VCaP (cell line): ENCODE measurements around the gene ERCC6.

Source experiments
- H3K27ac ChIP-seq: fragments of 450-650 bp; 2 replicates; pipeline ENCODE4 v1.5.1; 2017
- TF ChIP-seq, protein P1 (sequence below): fragments of 450-650 bp; conservative IDR thresholded peaks from 2 replicates; pipeline ENCODE4 v1.5.1; 2017; ENCODE audit warnings: mild to moderate bottlenecking, moderate library complexity

Gene ERCC6

DNA sequence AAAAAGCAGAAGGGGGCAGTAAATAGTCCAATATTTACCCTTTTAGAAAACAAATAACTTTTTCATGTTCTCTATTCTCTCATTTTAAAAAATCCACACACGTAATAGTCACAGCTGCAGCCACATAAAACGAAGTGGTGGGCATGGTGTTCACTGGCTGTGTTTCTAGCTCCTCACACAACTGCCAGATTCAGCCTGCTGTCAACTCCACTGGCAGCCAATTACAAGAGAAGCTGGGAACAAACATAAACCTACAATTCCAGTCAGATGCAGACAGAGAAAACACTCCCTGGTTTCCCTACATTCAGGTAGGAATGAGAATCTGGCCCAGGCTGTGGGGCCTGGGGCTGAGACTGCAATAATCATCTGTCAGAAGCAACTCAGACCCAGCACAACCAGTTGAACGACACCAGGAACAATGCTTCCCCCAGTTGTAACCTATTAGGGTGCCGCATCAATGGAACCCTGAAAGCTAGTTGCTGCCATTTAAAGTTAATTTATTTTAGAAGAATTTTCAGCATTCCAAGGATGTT is 29.1 kb downstream of the ERCC6 start:
- TF ChIP-seq, protein P1, sequence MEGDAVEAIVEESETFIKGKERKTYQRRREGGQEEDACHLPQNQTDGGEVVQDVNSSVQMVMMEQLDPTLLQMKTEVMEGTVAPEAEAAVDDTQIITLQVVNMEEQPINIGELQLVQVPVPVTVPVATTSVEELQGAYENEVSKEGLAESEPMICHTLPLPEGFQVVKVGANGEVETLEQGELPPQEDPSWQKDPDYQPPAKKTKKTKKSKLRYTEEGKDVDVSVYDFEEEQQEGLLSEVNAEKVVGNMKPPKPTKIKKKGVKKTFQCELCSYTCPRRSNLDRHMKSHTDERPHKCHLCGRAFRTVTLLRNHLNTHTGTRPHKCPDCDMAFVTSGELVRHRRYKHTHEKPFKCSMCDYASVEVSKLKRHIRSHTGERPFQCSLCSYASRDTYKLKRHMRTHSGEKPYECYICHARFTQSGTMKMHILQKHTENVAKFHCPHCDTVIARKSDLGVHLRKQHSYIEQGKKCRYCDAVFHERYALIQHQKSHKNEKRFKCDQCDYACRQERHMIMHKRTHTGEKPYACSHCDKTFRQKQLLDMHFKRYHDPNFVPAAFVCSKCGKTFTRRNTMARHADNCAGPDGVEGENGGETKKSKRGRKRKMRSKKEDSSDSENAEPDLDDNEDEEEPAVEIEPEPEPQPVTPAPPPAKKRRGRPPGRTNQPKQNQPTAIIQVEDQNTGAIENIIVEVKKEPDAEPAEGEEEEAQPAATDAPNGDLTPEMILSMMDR = no peak
- peak overlapping the region; percentile 45 for H3K27ac ChIP-seq

DNA sequence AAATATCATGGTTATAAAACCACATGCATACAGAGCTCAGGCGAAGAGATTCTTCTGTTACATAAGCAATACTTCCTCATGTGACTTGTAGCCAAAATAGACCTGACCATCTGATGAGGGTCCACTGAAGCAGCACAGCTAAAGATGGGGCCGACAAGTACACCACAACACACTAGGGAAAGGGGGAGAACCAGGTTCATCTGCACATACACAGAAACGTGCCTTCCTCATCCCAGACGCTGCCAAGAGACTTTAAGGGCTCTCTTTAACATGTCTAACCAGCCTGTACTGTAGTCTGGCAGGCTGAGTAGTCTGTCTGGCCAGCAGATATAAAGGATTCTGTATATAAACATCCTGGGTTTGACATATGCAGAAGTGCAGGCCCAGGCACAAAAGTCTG is 30.3 kb downstream of the ERCC6 start:
- peak overlapping the region; percentile 45 for H3K27ac ChIP-seq
- TF ChIP-seq, protein P1 = no peak

DNA sequence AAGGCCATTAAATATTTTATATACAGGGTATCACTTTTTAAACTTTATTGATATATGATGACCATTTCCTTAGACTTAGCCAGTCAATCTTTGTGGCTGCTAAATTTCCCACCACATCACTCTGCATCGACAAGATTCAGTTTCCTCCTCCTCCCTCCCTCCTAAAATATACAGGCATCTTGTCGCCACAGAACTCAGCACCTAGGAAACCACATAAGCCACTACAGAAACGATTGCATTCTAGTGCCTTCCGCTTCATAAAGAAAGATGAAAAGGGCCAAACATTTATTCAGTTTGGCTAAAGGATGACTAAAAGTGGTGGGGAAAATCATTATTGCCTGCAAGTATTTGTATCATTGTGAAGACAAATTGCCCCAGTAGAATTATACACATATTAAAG is 30.7 kb downstream of the ERCC6 start:
- H3K27ac ChIP-seq = peak overlapping the region; percentile 45
- TF ChIP-seq, protein P1 = no peak

DNA sequence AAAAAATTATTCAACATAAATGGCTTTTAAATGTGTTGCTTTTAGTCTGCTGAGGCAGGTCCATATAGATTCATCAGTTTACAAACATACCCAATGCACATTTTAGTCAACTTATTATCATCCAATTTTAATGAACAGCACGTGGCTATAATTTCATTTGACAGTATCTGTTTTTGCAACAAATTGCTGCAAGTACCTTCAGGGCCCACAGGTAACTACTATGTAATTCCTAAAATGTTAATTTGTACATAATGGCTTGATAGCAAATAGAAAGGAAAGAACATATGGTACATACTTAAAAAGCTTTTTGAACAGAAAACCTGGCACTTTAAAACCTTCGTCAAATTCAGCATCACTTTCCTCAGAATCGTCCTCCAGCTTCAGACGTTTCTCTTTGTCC is 33.3 kb downstream of the ERCC6 start:
- TF ChIP-seq, protein P1 = no peak

DNA sequence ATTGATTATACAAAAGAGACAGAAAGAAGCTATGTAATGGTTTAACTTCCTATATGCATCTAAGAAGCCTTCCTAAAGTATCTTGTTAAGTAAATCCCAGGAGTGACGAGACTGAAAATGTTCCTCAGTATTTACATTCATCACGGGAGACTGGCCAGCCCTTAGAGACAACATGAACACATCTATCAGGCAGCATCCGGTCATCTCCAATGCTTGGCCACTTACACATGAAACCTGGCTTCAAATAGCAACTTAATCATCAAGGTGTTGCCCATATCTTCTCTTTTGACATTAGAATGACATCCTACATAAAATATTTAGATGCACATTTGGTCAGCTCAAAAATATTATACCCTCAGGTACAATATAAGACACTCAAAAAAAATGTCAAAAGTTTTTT is 33.8 kb downstream of the ERCC6 start:
- H3K27ac ChIP-seq = peak overlapping the region; percentile 77

More for the DNA sequence above, 33.3 kb downstream of the ERCC6 start:
- peak overlapping the region; percentile 77 for H3K27ac ChIP-seq

DNA sequence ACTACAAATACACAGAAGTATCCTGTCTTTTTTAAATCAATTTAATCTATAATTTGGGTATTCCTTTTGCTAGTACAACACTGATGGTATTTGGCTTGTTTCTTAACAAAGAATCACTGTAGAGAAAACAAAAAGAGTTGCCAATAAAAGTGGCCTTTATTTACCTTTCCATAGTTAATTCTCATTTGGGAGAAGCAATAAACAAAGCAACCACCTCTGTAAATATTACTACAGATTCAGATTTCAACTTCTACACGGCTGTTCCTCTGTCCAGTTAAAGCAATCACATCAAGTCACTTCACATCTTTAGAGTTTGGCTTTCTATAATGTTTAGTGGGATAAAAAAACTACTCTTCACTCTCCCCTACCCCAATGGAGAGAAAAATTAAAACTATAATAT is 34.4 kb downstream of the ERCC6 start:
- H3K27ac ChIP-seq = peak overlapping the region; percentile 77
- TF ChIP-seq, protein P1 = no peak

More for the DNA sequence above, 33.8 kb downstream of the ERCC6 start:
- TF ChIP-seq, protein P1 = no peak

DNA sequence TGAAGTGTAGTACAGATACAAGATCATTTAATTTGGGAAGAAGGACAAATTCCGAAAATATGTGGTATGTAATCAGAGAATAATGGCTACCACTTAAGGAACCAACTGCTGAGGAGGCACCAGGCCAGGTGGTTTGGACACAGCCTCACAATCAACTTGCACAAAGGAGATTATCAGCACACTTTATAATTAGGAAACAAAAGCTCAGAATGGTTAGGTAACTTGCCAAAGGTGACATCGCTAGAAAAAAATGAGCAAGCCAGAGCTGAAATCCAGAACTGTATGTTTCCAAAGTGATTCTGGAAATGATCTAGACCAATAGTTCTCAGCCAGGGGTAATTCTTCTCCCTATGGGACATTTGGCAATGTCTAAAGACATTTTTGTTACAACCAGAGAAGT is 36.6 kb downstream of the ERCC6 start:
- peak overlapping the region; percentile 77 for H3K27ac ChIP-seq
- TF ChIP-seq, protein P1 = no peak
